Measurements from ENCODE around the gene CDC42BPB.
"Not testable (repeated sequence)": the region's sequence is repeated elsewhere in the genome, so short reads cannot be mapped to it uniquely, and the experiment has no call there.

The CDC42BPB gene

GRCh38 chr14:102931580-102932285, 125.6 kb downstream of the CDC42BPB start:
- DNase-seq: no peak

DNA sequence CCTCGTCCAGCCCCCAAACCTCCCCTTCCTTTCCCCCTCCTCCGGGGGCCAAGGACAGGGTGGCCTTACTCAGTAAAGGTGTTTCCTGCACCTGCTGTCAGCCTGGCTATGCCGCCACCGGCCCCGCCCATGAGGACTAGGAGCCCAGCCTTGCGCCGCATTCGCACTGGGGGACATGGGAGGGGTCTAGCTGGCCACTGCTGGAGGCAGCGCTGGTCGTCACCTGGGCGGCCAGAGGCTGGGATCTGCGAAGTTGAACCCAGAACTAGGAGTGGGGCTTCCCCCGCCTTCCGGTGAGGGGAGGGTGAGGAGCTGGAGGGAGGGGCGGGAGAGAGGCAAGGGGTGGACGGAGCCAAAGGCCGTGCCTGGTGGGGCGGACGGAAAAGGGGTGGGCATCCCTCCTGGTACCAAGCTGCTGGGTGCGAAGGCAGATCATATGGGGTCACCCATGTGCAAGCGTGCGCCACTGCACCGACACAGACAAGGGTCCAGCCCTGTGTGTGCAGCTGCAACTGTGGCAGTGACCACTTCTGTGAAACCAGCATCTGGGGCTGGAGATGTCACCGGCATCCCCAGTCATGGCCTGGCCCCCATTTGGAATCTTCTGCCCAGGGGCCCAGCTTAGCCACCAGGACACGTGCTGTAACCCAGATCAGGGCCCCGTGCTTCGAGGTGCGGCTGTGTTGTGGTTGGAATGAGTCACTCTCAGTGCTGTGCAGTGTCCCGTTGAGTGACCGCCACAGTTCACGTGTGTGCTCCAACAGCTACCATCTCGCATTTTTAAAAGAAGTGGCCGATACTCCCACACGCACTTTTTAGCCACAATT, 126.4 kb downstream of the CDC42BPB start:
- DNase-seq: peak in 6 of 56 donors; percentile 11 to 49 (median 25)

DNA sequence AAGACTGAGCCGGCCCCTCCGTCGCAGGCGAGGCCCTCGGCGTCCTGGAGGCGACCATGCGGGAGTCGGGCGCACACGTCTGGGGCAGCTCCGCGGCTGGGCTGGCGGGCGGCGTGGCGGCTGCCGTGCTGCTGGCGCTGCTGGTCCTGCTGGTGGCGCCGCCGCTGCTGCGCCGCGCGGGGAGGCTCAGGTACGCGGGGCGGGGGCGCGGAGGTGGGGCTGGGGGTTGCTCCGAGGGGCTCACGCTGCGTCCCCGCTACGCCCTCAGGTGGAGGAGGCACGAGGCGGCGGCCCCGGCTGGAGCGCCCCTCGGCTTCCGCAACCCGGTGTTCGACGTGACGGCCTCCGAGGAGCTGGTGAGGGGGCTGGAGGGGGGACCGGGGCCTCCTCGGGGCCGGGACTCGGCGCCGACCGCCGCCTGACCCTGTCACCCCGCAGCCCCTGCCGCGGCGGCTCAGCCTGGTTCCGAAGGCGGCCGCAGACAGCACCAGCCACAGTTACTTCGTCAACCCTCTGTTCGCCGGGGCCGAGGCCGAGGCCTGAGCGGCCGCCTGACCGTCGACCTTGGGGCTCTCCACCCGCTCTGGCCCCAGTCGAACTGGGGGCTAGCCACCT, 127.1 kb downstream of the CDC42BPB start:
- DNase-seq: no peak

DNA sequence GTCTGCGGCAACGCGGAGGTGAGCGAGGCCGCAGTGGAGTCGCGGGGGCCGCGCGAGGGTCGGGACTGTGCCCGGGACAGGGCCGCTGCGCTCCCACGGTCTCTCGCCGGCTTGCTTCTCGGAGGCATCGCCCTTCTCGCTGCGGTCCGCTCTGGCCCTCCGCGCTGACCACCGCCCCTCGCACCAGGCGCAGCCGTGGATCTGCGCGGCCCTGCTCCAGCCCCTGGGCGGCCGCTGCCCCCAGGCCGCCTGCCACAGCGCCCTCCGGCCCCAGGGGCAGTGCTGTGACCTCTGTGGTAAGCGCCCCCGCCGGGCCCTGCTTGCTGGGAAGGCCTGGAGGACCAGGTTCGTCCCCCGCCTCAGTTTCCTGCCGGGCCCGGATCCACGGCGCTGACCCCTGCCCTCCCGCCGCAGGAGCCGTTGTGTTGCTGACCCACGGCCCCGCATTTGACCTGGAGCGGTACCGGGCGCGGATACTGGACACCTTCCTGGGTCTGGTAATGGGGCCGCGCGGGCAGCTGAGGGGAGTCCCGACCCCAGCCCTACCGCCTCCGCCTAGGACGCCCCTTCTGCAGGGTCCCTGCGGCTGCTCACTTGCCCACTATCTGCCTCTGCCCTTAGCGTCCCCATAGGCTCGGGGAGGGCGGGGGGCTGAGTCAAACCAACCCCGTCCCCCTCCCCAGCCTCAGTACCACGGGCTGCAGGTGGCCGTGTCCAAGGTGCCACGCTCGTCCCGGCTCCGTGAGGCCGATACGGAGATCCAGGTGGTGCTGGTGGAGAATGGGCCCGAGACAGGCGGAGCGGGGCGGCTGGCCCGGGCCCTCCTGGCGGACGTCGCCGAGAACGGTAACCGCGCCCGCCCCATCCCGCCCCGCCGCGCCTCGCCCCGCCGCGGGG, 127.9 kb downstream of the CDC42BPB start:
- no peak for DNase-seq

GRCh38 chr14:102928412-102929240, 128.7 kb downstream of the CDC42BPB start:
- DNase-seq: no peak

- DNase-seq: no peak
Observed at GRCh38 chr14:102927878-102928411, 129.4 kb downstream of the CDC42BPB start.

GRCh38 chr14:102927346-102927877, 129.9 kb downstream of the CDC42BPB start:
- no peak for DNase-seq

DNA sequence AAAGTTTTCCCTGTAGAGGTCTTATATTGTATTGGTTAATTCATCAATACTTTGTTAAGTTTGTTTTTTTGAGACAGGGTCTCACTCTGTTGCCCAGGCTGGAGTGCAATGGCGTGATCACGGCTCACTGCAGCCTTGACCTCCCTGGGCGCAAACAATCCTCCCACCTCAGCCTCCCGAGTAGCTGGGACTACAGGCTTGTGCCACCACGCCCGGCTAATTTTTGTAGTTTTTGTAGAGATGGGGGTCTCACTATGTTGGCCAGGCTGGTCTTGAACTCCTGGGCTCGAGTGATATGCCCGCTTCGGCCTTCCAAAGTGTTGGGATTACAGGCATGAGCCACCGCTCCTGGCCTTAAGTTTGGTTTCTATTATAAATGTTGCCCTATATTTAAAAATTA, 130.5 kb downstream of the CDC42BPB start:
- not testable (repeated sequence) for DNase-seq

DNA sequence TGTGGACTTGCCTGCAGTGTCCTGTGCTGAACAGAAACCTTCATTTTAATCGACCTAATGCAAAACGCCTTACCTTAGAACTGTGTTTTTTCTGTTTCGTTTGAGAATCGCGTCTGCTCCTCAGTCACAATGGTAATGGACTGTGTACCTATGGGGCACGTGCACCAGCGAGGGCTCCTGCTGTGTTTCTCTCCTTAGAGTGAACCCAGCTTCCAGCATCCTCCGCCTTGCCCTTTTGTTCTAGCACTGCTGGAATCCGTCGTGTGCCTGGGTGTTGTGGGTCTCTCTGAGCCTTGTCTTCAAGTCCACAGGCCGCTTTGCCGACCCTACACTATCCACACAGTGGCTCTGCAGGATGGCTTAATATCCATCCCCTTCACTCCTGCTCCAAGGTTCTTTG, 131.2 kb downstream of the CDC42BPB start:
- no peak for DNase-seq

DNA sequence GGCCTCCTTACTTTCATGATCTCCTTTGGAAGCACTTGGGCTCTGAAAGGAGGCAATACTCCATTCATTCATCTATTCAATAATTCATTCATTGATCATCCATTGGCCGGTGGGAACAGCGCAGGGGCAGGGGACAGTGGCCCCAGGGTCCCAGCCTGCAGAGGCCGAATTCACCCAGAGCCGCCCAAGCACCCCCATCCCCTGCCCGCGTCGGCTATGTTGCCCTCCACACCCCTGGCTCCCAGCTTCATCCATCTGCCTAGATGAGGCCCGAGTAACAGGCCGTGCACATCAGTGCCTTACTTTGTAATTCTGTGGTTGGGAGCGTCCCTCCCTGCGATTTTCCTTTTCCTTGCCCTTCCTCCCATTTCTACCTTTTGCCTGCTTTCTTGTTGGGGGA, 131.7 kb downstream of the CDC42BPB start:
- DNase-seq: no peak

GRCh38 chr14:102924632-102925588, 132.4 kb downstream of the CDC42BPB start:
- DNase-seq: no peak

GRCh38 chr14:102923925-102924486, 133.3 kb downstream of the CDC42BPB start:
- no peak for DNase-seq

DNA sequence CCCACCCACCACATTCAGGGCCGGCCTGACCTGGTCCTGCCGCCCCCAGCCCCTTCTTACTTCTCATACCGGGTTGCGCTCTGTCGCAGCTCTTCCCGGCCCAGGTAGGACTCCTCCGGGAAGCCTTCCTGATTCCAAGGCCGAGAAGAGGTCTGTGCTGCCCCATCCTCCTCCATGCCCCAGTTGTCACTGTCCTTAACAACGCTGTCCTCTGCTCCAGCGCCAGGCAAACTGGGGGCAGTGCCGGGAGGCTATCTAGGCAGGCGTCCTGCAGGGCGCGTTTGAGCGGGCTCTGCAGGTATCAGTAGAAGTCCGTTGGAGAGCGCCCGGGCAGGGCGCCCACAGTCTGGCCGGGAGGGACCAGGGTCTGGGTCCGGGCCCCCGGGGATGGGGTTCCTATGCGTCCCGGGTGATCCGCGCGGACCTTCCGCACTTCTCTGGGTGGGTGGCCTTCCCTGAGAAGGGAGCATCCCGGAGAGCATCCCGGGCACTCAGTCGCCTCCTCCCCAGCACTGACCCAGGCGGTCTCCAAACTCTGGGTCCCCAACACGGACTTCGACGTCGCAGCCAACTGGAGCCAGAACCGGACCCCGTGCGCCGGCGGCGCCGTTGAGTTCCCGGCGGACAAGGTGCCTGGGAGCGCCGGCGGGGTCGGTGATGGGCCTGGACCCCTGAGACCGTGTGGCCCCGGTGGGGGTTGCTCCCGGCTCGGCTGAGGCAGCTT, 134.0 kb downstream of the CDC42BPB start:
- DNase-seq: no peak

- no peak for DNase-seq
Observed at GRCh38 chr14:102922490-102923200, 134.7 kb downstream of the CDC42BPB start, which contains the start of gene AMN. TSS of gene AMN (plus strand) at chr14:102922663. CDS start at chr14:102922689, 26 bp downstream.

DNA sequence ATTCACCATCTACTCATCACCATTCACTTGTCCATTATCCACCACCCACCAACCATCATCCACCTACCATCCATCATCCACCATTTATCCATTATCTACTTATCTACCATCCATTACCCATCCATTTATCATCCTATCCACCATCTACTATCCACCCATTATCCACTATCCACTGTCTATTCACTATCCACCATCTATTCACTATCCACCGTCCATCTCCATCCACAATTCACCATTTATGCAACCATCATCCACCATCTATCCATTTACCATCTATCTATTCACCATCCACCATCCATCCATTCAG, 136.4 kb downstream of the CDC42BPB start:
- no peak for DNase-seq

DNA sequence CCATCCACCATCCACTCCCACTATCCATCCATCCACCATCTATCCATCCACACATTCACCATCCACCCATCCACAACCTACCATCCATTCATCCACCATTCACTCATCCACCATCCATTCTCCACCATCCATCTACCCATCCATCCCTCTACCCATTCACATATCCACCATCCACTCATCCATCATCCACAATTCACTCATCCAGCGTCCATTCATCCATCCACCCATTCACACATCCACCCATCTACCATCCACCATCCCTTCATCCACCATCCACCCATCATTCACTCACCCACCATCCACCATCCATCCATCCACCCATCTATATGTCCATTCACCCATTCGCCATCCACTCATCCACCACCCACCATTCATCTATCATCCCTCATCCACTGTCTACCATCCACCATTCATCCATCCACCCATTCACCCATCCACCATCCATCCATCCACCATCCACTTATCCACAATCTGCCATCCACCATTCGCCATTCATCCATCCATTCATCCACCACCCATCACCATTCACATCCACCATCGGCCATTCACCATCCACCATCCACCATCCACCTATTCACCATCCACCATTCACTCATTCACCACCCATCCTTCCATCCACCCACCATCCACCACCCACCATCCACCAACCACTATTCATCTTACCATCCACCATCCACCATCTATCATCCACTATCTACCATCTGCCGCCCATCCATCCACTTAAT, 136.9 kb downstream of the CDC42BPB start:
- no peak for DNase-seq
